Smooth muscle cell (in vitro differentiated cells): ENCODE data around the gene CPAMD8. TPM values are rescaled to one million over a fixed set of nuclear protein-coding genes. Genes with fewer than 3 reads are reported as not detected.
"Not testable (repeated sequence)": the region's sequence is repeated elsewhere in the genome, so short reads cannot be mapped to it uniquely, and the experiment has no call there.

Experiments used
- DNase-seq: peaks from one replicate; lab custom pipeline; 2025; ENCODE audit not compliant: unreplicated experiment; lab: John Stamatoyannopoulos, UW
- H2AFZ ChIP-seq: fragments of 200-600 bp; sonication (generic); 2 replicates; pipeline ENCODE4 v1.6.0; 2016; ENCODE audit warnings: antibody characterized with exemption, low read depth, mild to moderate bottlenecking
- H3F3A ChIP-seq: fragments of 200-600 bp; sonication (generic); 2 replicates; pipeline ENCODE4 v1.6.0; 2017; ENCODE audit warnings: antibody characterized with exemption, low read depth
- H3K27ac ChIP-seq: fragments of 200-600 bp; sonication (generic); 2 replicates; pipeline ENCODE4 v1.5.1; 2016; ENCODE audit warnings: low read depth, mild to moderate bottlenecking
- H3K27me3 ChIP-seq: fragments of 200-600 bp; sonication (generic); 2 replicates; pipeline ENCODE4 v1.6.1; 2016; ENCODE audit warnings: low read depth, mild to moderate bottlenecking
- H3K36me3 ChIP-seq: fragments of 200-600 bp; sonication (generic); 2 replicates; pipeline ENCODE4 v1.5.1; 2016; ENCODE audit warnings: low read depth
- H3K4me1 ChIP-seq: fragments of 200-600 bp; sonication (generic); 2 replicates; pipeline ENCODE4 v1.5.1; 2016; ENCODE audit warnings: low read depth
- H3K4me2 ChIP-seq: fragments of 200-600 bp; sonication (generic); 2 replicates; pipeline ENCODE4 v1.6.0; 2016; ENCODE audit warnings: mild to moderate bottlenecking
- H3K4me3 ChIP-seq: fragments of 200-600 bp; sonication (generic); 2 replicates; pipeline ENCODE4 v1.5.1; 2016; ENCODE audit warnings: mild to moderate bottlenecking
- H3K79me2 ChIP-seq: fragments of 200-600 bp; sonication (generic); 2 replicates; pipeline ENCODE4 v1.6.0; 2016; ENCODE audit warnings: low read depth, mild to moderate bottlenecking
- H3K9ac ChIP-seq: fragments of 200-600 bp; sonication (generic); 2 replicates; pipeline ENCODE4 v1.6.0; 2016; ENCODE audit warnings: low read depth
- H3K9me3 ChIP-seq: fragments of 200-600 bp; sonication (generic); replicated peaks from 2 replicates; pipeline ENCODE4 v1.5.1; 2016; ENCODE audit warnings: low read depth
- H4K20me1 ChIP-seq: fragments of 200-600 bp; sonication (generic); 2 replicates; pipeline ENCODE4 v1.6.0; 2016; ENCODE audit warnings: low read depth
- WGBS: methylation state at CpG from one replicate; pipeline ENCODE4 v1.1.7; 2016; ENCODE audit warnings: low lambda C conversion rate; 5-methylcytosine and 5-hydroxymethylcytosine counted together
- polyA plus RNA-seq: library from polyadenylated mRNA; unstranded; fragments of >200 nt; fragmentation: Nextera tagmentation; extraction: Ambion mirVana; gene quantifications from 2 replicates; pipeline ENCODE4 v1.2.1, GENCODE V29; 2016
- total RNA-seq: library from RNA; depleted of rRNA; stranded (reverse); fragments of >200 nt; gene quantifications from 2 replicates; pipeline ENCODE4 v1.2.3, GENCODE V29; 2014
- TF ChIP-seq, protein P1 (sequence below): fragments of 200-600 bp; sonication (generic); IDR thresholded peaks from 2 replicates; pipeline ENCODE4 v1.5.1; 2017; ENCODE audit warnings: borderline replicate concordance, mild to moderate bottlenecking, antibody characterized with exemption; ENCODE audit not compliant: insufficient read depth, poor library complexity, severe bottlenecking

Gene CPAMD8
- total and polyA plus RNA-seq, 2 experiments from 2014 or later: 0.81 to 9.4 TPM

DNA sequence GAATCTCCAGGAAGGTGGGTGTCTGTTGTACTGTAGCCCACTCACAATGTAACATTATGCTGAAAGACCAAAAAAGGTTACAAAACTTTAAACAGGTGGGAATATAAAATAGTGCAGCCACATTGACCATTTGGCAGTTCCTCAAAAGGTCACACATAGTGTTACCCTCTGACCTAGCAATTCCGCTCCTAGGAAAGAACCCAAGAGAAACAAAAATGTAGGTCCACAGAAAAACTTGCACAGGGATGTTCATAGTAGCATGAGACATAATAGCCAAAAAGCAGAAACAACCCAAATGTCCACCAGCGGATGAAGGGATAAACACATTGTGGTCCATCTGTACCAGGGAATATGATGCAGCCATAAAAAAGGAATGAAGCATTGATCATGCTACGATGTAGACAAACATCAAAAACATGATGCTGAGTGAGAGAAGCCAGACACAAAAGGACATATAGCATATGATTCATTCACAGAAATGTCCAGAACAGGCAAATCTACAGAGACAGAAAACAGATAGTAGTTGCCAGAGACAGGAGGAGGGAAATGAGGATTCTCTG, 27.9 kb downstream of the CPAMD8 start:
- Histone ChIP-seq H3K9ac (no peak overlapping the region), H3K27me3 (no peaks in the 10 kb centered on the region), H3K79me2 (no peaks in the 10 kb centered on the region), H3K4me3 (no peak overlapping the region), H3F3A (no peaks in the 10 kb centered on the region), H3K36me3 (no peaks in the 10 kb centered on the region), H3K27ac (no peak overlapping the region), H2AFZ (no peak overlapping the region), H3K4me2 (no peak overlapping the region), H4K20me1 (no peaks in the 10 kb centered on the region), H3K9me3 (no peaks in the 10 kb centered on the region), H3K4me1 (no peaks in the 10 kb centered on the region)
- no peak for DNase-seq
- TF ChIP-seq, protein P1, sequence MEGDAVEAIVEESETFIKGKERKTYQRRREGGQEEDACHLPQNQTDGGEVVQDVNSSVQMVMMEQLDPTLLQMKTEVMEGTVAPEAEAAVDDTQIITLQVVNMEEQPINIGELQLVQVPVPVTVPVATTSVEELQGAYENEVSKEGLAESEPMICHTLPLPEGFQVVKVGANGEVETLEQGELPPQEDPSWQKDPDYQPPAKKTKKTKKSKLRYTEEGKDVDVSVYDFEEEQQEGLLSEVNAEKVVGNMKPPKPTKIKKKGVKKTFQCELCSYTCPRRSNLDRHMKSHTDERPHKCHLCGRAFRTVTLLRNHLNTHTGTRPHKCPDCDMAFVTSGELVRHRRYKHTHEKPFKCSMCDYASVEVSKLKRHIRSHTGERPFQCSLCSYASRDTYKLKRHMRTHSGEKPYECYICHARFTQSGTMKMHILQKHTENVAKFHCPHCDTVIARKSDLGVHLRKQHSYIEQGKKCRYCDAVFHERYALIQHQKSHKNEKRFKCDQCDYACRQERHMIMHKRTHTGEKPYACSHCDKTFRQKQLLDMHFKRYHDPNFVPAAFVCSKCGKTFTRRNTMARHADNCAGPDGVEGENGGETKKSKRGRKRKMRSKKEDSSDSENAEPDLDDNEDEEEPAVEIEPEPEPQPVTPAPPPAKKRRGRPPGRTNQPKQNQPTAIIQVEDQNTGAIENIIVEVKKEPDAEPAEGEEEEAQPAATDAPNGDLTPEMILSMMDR: no peak
- WGBS: 96% methylated on average over 3 of the region's 3 CpGs

DNA sequence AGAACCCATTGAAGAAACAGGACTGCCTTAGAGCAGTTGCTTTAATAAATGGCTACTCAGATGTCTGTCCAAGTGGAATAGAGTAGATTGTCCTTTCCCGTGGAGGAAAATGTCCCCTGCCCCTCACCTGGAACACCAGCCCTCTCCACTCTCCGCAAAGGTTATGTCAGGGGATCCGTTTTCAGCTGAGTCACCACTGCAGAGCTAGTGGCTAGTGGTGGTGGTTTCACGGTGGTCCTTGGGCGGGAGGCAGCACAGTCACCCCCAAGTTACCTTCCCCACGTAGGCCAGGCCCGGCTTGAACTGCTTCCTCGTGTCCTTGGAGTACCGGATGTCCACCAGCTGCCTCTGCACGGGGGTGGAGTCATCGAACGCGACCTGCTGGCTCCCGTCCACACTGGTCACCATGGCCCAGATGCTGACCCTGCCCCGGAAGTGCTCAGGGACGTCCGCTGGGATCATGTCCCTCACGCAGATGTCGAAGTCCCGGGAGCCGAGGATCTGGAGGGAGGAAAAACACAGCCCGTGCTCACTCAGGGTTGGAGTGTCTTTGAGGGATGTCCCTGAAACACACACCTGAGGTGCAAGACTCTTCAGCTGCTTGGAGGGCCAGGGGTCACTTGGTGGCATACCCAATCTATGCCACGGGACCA, 29.6 kb downstream of the CPAMD8 start:
- not testable (repeated sequence) for H3K9me3 ChIP-seq, H3K27me3 ChIP-seq, H3F3A ChIP-seq, H3K4me3 ChIP-seq, H4K20me1 ChIP-seq, H3K4me2 ChIP-seq, H3K27ac ChIP-seq, DNase-seq, H3K79me2 ChIP-seq, H2AFZ ChIP-seq, H3K4me1 ChIP-seq, H3K9ac ChIP-seq, H3K36me3 ChIP-seq
- 92% methylated on average over 23 of the region's 23 CpGs for WGBS

DNA sequence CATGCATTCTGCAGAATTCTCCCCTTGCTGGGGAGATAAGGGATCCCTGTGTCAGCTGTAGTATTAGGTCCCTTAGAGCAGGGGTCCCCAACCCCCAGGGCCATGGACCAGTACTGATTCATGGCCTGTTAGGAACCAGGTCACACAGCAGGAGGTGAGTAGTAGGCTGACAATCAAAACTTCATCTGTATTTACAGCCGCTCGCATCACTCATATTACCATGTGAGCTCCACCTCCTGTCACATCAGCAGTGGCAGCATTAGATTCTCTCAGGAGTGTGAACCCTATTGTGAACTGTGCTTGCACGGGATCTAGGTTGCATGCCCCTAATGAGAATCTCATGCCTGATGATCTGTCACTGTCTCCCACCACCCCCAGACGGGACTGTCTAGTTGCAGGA, 37.9 kb downstream of the CPAMD8 start:
- H3F3A ChIP-seq: no peaks in the 10 kb centered on the region
- H4K20me1 ChIP-seq: no peaks in the 10 kb centered on the region
- no peaks in the 10 kb centered on the region for H3K79me2 ChIP-seq
- no peak overlapping the region for H3K4me3 ChIP-seq
- H3K27me3 ChIP-seq: no peaks in the 10 kb centered on the region
- H3K36me3 ChIP-seq: no peaks in the 10 kb centered on the region
- H3K9me3 ChIP-seq: no peaks in the 10 kb centered on the region
- no peaks in the 10 kb centered on the region for H3K4me1 ChIP-seq
- TF ChIP-seq, protein P1: no peak
- no peak overlapping the region for H3K27ac ChIP-seq
- no peak overlapping the region for H3K4me2 ChIP-seq
- H3K9ac ChIP-seq: no peak overlapping the region
- H2AFZ ChIP-seq: no peak overlapping the region
- no peak for DNase-seq
- 83% methylated on average over 4 of the region's 4 CpGs for WGBS

DNA sequence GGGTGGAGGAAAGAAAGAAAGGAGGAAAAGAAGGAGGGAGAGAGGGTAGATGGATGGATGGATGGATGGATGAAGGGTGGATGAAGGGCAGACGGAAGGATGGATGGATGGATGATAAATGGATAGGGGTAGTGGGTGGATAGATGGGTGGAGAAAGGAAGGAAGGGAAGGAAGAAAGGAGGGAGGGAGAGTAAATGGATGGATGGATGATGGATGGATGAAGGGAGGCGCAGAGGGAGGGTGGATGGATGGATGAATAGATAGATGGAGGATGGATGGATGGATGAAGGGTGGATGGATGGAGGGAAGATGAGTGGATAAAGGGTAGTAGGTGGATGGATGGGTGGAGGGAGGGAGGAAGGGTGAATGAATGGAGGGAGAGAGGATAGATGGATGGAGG, 41.2 kb downstream of the CPAMD8 start:
- Histone ChIP-seq H3K36me3 (no peaks in the 10 kb centered on the region), H3K9ac (no peak overlapping the region), H3K4me2 (no peak overlapping the region), H3F3A (no peaks in the 10 kb centered on the region), H3K27me3 (no peaks in the 10 kb centered on the region), H4K20me1 (no peaks in the 10 kb centered on the region), H3K9me3 (no peaks in the 10 kb centered on the region), H3K4me1 (no peaks in the 10 kb centered on the region), H3K27ac (no peak overlapping the region), H2AFZ (no peak overlapping the region), H3K79me2 (no peaks in the 10 kb centered on the region), H3K4me3 (no peak overlapping the region)
- TF ChIP-seq, protein P1: no peak
- WGBS: 88% methylated on average over 2 of the region's 2 CpGs
- DNase-seq: no peak

DNA sequence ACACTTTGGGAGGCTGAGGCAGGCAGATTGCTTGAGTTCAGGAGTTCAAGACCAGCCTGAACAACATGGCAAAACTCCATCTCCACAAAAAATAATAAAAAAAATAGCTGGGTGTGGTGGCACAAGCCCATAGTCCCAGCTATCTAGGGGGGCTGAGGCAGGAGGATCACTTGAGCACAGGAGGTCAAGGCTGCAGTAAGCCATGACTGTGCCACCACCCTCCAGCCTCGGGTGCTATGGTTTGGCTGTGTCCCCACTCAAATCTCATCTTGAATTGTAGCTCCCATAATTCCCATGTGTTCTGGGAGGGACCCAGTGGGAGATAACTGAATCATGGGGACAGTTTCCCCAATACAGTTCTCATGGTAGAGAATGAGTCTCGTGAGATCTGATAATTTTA, 44.0 kb downstream of the CPAMD8 start:
- H3F3A ChIP-seq, H3K36me3 ChIP-seq, H3K79me2 ChIP-seq, H2AFZ ChIP-seq, H3K9ac ChIP-seq, H3K4me1 ChIP-seq, H3K27me3 ChIP-seq, DNase-seq, H3K4me3 ChIP-seq, H3K9me3 ChIP-seq, H3K4me2 ChIP-seq, H3K27ac ChIP-seq, H4K20me1 ChIP-seq: not testable (repeated sequence)
- WGBS: 82% methylated on average over 2 of the region's 2 CpGs
